ENCODE measurements around the gene AOC1.

AOC1 gene

GRCh38 chr7:150830937-150831336 is 21.4 kb upstream of the AOC1 start:
- in situ Hi-C loops (cut with HindIII; ENCODE audit: low sequenced_read_pairs), result no loop called here

- in situ Hi-C loops (cut with HindIII; ENCODE audit: low sequenced_read_pairs), result no loop called here
These were observed 20.5 kb upstream of the AOC1 start for GRCh38 chr7:150831851-150832250.

GRCh38 chr7:150835019-150835418 is 17.3 kb upstream of the AOC1 start:
- in situ Hi-C loops (cut with HindIII; ENCODE audit: low sequenced_read_pairs), result no loop called here

- in situ Hi-C loops (cut with HindIII; ENCODE audit: low sequenced_read_pairs), result no loop called here
These were observed 16.5 kb upstream of the AOC1 start for GRCh38 chr7:150835702-150836280.

GRCh38 chr7:150838965-150839650 is 13.2 kb upstream of the AOC1 start:
- in situ Hi-C loops (cut with HindIII; ENCODE audit: low sequenced_read_pairs), result no loop called here

- in situ Hi-C loops (cut with HindIII; ENCODE audit: low sequenced_read_pairs), result no loop called here
These were observed 10.3 kb upstream of the AOC1 start for GRCh38 chr7:150842018-150842417.

- in situ Hi-C loops (cut with HindIII; ENCODE audit: low sequenced_read_pairs), result no loop called here
These were observed 9.6 kb upstream of the AOC1 start for GRCh38 chr7:150842716-150843115.

GRCh38 chr7:150845421-150845861 is 6.9 kb upstream of the AOC1 start:
- in situ Hi-C loops (cut with HindIII; ENCODE audit: low sequenced_read_pairs), result no loop called here

GRCh38 chr7:150846291-150847115 is 5.8 kb upstream of the AOC1 start:
- in situ Hi-C loops (cut with HindIII; ENCODE audit: low sequenced_read_pairs), result no loop called here

- in situ Hi-C loops (cut with HindIII; ENCODE audit: low sequenced_read_pairs), result no loop called here
These were observed 4.8 kb upstream of the AOC1 start for GRCh38 chr7:150847536-150847935.

GRCh38 chr7:150848111-150848510 is 4.2 kb upstream of the AOC1 start:
- in situ Hi-C loops (cut with HindIII; ENCODE audit: low sequenced_read_pairs), result no loop called here

- in situ Hi-C loops (cut with HindIII; ENCODE audit: low sequenced_read_pairs), result no loop called here
These were observed 3.7 kb upstream of the AOC1 start for GRCh38 chr7:150848561-150849115.

GRCh38 chr7:150849204-150849775 is 3.0 kb upstream of the AOC1 start:
- in situ Hi-C loops (cut with HindIII; ENCODE audit: low sequenced_read_pairs), result no loop called here

- in situ Hi-C loops (cut with HindIII; ENCODE audit: low sequenced_read_pairs), result no loop called here
These were observed 2.0 kb upstream of the AOC1 start for GRCh38 chr7:150850273-150850672.

- in situ Hi-C loops (cut with HindIII; ENCODE audit: low sequenced_read_pairs), result no loop called here
These were observed 586 bp upstream of the AOC1 start for GRCh38 chr7:150851492-150852370.

- in situ Hi-C loops (cut with HindIII; ENCODE audit: low sequenced_read_pairs), result no loop called here
These were observed 2.0 kb downstream of the AOC1 start for GRCh38 chr7:150854066-150855000.

GRCh38 chr7:150855046-150855445 is 2.7 kb downstream of the AOC1 start:
- in situ Hi-C loops (cut with HindIII; ENCODE audit: low sequenced_read_pairs), result no loop called here

- in situ Hi-C loops (cut with HindIII; ENCODE audit: low sequenced_read_pairs), result no loop called here
These were observed 3.4 kb downstream of the AOC1 start for GRCh38 chr7:150855476-150856302.
